Astrocyte (in vitro differentiated cells and primary cell): Measurements from ENCODE around the gene FEM1A.

ENCODE experiments used
- CTCF ChIP-seq: IDR thresholded peaks from 2 replicates; pipeline ENCODE4 v1.5.1; 2011; ENCODE audit warnings: low read depth, mild to moderate bottlenecking, inconsistent platforms, low read length, moderate library complexity; ENCODE audit not compliant: insufficient read depth
- EZH2 ChIP-seq: IDR thresholded peaks from 2 replicates; pipeline ENCODE4 v1.6.1; 2012; ENCODE audit warnings: mild to moderate bottlenecking, low read length, inconsistent platforms; ENCODE audit not compliant: insufficient read depth

- TF ChIP-seq CTCF (no peak), EZH2 (no peak)
Observed at GRCh38 chr19:4832776-4833175, 41.2 kb downstream of the FEM1A start.
